ENCODE measurements around the gene MEX3A.
"Not testable (repeated sequence)": the region's sequence is repeated elsewhere in the genome, so short reads cannot be mapped to it uniquely, and the experiment has no call there.

MEX3A gene

GRCh38 chr1:156082309-156083091 is at the start of gene MEX3A:
Gene MEX3A, minus strand, starts transcription at chr1:156082465. Its CDS starts 467 bp downstream, at chr1:156081998.
- DNase-seq: peak; percentile 21 to 30

- no peak for DNase-seq
These were observed 48.3 kb upstream of the MEX3A start for GRCh38 chr1:156130578-156130942.

- DNase-seq: peak; percentile 19 to 23
These were observed 47.7 kb upstream of the MEX3A start for GRCh38 chr1:156129687-156130577.

GRCh38 chr1:156128654-156129597 is 46.7 kb upstream of the MEX3A start:
- no peak for DNase-seq

- DNase-seq: no peak
These were observed 46.0 kb upstream of the MEX3A start for GRCh38 chr1:156128308-156128653.

GRCh38 chr1:156126630-156127534 is 44.6 kb upstream of the MEX3A start:
- peak; percentile 87 to 95 for DNase-seq

GRCh38 chr1:156126043-156126629 is 43.9 kb upstream of the MEX3A start:
- DNase-seq: peak; percentile 22 to 25

GRCh38 chr1:156125544-156125943 is 43.3 kb upstream of the MEX3A start:
- not testable (repeated sequence) for DNase-seq

- DNase-seq: no peak
These were observed 42.6 kb upstream of the MEX3A start for GRCh38 chr1:156124557-156125483.

- DNase-seq: peak; percentile 57 to 71
These were observed 41.3 kb upstream of the MEX3A start for GRCh38 chr1:156123356-156124196.

GRCh38 chr1:156122519-156123355 is 40.5 kb upstream of the MEX3A start:
- no peak for DNase-seq

- DNase-seq: no peak
These were observed 39.8 kb upstream of the MEX3A start for GRCh38 chr1:156122086-156122485.

GRCh38 chr1:156121457-156121856 is 39.2 kb upstream of the MEX3A start:
- no peak for DNase-seq

- not testable (repeated sequence) for DNase-seq
These were observed 38.7 kb upstream of the MEX3A start for GRCh38 chr1:156121005-156121404.

GRCh38 chr1:156120318-156120717 is 38.1 kb upstream of the MEX3A start:
- DNase-seq: no peak

- DNase-seq: peak; percentile 32 to 51
These were observed 37.4 kb upstream of the MEX3A start for GRCh38 chr1:156119503-156120209.

- DNase-seq: no peak
These were observed 36.1 kb upstream of the MEX3A start for GRCh38 chr1:156118177-156118868.

All from AML-193 (cell line).